Activated CD8-positive, alpha-beta memory T cell treated with anti-CD3 and anti-CD28 coated beads, Interleukin-2, amount 10 ng/mL, durations not matched to agents 7 days and 5 days (primary cell): ENCODE measurements around the gene FHAD1. TPM values are rescaled to one million over a fixed set of nuclear protein-coding genes. Genes with fewer than 3 reads are reported as not detected.

Source experiments
- ATAC-seq: fragments of 150-1000 bp; cut with Tn5 transposase; one replicate; pipeline ENCODE4 v1.10.0; 2021; ENCODE audit warnings: moderate library complexity
- CTCF ChIA-PET: fragments of 350-600 bp; sonication (Branson Sonifier 250); formaldehyde crosslinking; loops from one replicate; lab custom pipeline; 2021; ENCODE audit warnings: antibody characterized with exemption; lab: Charles Lee
- DNase-seq: peaks from one replicate; pipeline ENCODE4 v3.0.0-alpha.2; 2020
- H3K27ac Mint-ChIP-seq: one replicate; pipeline ENCODE4 v1.8.0; 2021; ENCODE audit warnings: mild to moderate bottlenecking, mixed read lengths
- H3K27me3 Mint-ChIP-seq: one replicate; pipeline ENCODE4 v1.8.0; 2021; ENCODE audit warnings: mixed read lengths
- H3K36me3 Mint-ChIP-seq: one replicate; pipeline ENCODE4 v1.8.0; 2021; ENCODE audit warnings: mild to moderate bottlenecking, mixed read lengths
- H3K4me1 Mint-ChIP-seq: one replicate; pipeline ENCODE4 v1.8.0; 2021; ENCODE audit warnings: mixed read lengths
- H3K4me3 Mint-ChIP-seq: one replicate; pipeline ENCODE4 v1.8.0; 2021; ENCODE audit warnings: mild to moderate bottlenecking, moderate library complexity, mixed read lengths
- H3K9me3 Mint-ChIP-seq: one replicate; pipeline ENCODE4 v1.8.0; 2022; ENCODE audit warnings: low read depth, mixed read lengths
- total RNA-seq, 2 experiments: library from RNA; stranded (reverse); gene quantifications; one replicate each; pipeline ENCODE4 v1.2.3, GENCODE V29; 2021

The FHAD1 gene
- total RNA-seq, 2 experiments from 2014 or later, result not detected

DNA sequence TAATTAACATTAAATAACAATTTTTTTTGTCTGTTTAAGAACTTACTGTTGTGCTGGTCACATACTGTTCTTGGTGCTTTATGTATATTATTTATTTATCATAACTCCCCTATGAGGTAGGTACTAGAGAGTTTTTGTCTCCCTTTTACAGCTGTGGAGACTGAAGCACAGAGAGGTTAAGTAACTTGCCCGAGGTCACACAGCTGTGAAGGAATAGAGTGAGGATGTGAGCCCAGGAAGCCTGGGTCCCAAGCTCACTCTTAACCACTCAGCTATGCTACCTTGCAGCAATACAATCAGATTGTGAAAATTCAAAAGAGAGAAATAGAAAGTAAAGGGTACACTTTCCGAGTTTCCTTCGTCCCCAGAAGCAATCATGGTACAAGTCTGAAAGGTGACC is 35.6 kb upstream of the FHAD1 start:
- no peaks in the 10 kb centered on the region for H3K36me3 Mint-ChIP-seq
- CTCF ChIA-PET, result interaction anchor here (1.1 kb wide), 1 partner anchor 61 kb away, joined by 5 read pairs; no protein-coding TSS in a partner anchor
- no peaks in the 10 kb centered on the region for H3K9me3 Mint-ChIP-seq

DNA sequence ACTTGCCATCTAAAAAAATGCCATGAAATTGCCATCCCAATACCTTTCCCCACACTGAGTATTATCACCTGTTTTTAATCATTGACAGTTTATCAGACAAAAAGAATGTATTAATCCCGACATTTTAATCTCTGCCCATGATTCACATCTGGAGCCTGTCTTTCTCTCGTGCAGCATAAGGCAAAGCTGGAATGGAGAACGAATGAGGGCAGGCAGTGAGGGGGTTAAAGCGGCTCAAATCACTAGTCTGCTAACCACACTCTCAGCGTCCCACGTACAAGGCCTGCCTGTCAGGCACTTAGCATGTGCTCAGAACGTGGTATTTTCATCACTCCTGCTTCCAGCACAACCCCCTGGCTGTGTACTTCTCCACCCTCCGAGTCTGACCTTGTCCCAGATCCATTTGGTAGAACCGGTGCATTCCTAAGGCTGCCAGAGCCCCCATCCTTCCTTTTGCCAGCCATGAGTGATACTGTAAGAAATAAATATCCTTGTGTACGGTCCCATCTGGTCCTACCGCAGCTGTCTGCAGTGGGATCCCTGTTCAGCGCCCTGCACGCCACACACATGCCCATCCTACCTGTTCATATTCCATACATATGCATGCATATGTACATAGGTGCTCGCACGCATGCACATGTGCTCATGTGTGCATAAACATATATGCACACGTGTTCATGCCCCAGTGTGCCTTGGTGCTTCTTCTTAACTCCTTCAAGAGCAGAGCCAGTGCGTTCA is 34.6 kb upstream of the FHAD1 start:
- DNase-seq, result no peak

More for the DNA sequence above, 35.6 kb upstream of the FHAD1 start:
- no peak overlapping the region for H3K4me3 Mint-ChIP-seq
- H3K4me1 Mint-ChIP-seq, result no peaks in the 10 kb centered on the region
- ATAC-seq, result no peak
- DNase-seq, result no peak
- peaks cover 28% of the 10 kb centered on the region for H3K27me3 Mint-ChIP-seq
- H3K27ac Mint-ChIP-seq, result no peak overlapping the region

DNA sequence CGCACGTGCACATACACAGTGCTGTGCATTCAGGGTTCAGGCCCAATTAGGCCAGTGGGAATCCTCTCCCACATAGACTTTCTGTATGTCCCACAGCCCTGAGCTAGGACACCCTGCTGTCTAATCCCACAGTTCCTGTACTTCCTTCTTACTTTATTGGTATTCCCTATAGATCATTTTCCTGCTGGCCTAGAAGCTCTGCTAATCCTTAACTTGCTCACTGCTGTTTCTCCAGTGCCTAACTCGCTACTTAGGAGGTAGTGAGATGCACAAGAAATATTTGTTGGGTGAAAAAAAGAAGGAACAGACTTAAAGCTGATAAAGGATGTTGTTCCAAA is 34.1 kb upstream of the FHAD1 start:
- no peaks in the 10 kb centered on the region for H3K36me3 Mint-ChIP-seq
- CTCF ChIA-PET, result no interaction called here
- no peak for ATAC-seq

More for the DNA sequence above, 34.6 kb upstream of the FHAD1 start:
- no peak for ATAC-seq
- peaks cover 32% of the 10 kb centered on the region for H3K27me3 Mint-ChIP-seq
- no peak overlapping the region for H3K4me3 Mint-ChIP-seq
- no peaks in the 10 kb centered on the region for H3K9me3 Mint-ChIP-seq
- no peaks in the 10 kb centered on the region for H3K36me3 Mint-ChIP-seq
- no peak overlapping the region for H3K27ac Mint-ChIP-seq
- H3K4me1 Mint-ChIP-seq, result no peaks in the 10 kb centered on the region
- CTCF ChIA-PET, result no interaction called here

DNA sequence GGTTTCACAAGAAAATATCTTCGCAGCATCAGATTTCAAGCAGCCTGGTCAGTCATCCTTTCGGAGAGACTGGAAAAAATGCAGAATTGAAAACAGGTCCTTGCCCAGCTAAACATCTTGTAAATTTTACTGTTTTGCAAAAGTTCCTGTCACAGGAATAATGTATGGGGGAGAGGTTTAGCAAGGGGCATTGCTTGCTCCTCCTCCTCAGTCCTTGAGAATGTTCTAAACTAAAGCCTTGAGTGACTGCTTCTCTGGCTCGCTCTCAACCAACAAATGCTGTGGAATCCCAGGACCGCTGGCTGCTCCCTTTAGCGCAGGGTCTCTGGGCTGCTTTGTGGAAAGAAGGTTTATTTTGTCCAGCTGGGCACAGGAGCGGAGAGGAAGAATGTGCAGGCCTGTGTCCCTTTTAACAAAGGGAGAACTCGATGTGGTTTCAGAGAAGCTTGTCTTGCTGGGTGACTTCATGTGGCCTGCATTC is 33.6 kb upstream of the FHAD1 start:
- H3K4me1 Mint-ChIP-seq, result peaks cover 4% of the 10 kb centered on the region
- H3K4me3 Mint-ChIP-seq, result no peak overlapping the region
- ATAC-seq (no peak), DNase-seq (no peak)
- peaks cover 39% of the 10 kb centered on the region for H3K27me3 Mint-ChIP-seq
- no peak overlapping the region for H3K27ac Mint-ChIP-seq
- no peaks in the 10 kb centered on the region for H3K9me3 Mint-ChIP-seq
- CTCF ChIA-PET, result no interaction called here
- H3K36me3 Mint-ChIP-seq, result no peaks in the 10 kb centered on the region

More for the DNA sequence above, 34.1 kb upstream of the FHAD1 start:
- Mint-ChIP-seq H3K9me3 (no peaks in the 10 kb centered on the region), H3K4me1 (peaks cover 1% of the 10 kb centered on the region), H3K27me3 (peaks cover 37% of the 10 kb centered on the region), H3K27ac (no peak overlapping the region), H3K4me3 (no peak overlapping the region)
- no peak for DNase-seq

DNA sequence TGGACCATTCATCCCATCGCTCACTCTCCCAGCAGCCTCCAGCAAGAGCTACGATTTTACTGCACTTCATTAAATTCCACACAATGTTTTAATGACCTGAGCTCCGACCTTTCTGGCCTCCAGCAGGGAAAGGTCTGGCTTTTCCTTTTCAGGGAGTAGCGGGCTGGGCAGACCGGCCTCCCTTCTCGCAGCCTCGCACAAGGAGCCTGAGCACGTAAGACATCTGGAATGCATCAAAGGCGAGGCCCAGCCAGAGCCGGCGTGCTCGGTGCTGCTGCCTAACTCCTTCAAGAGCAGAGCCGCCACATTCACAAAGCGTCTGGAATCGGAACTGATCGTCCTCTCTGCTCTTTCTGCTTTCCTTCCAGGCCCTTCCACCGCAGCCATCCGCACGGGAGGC is 32.5 kb upstream of the FHAD1 start:
- Mint-ChIP-seq H3K4me1 (peaks cover 10% of the 10 kb centered on the region), H3K9me3 (no peaks in the 10 kb centered on the region), H3K36me3 (no peaks in the 10 kb centered on the region), H3K4me3 (no peak overlapping the region), H3K27ac (no peak overlapping the region), H3K27me3 (peaks cover 48% of the 10 kb centered on the region)
- no peak for ATAC-seq
- no peak for DNase-seq
- CTCF ChIA-PET, result no interaction called here

DNA sequence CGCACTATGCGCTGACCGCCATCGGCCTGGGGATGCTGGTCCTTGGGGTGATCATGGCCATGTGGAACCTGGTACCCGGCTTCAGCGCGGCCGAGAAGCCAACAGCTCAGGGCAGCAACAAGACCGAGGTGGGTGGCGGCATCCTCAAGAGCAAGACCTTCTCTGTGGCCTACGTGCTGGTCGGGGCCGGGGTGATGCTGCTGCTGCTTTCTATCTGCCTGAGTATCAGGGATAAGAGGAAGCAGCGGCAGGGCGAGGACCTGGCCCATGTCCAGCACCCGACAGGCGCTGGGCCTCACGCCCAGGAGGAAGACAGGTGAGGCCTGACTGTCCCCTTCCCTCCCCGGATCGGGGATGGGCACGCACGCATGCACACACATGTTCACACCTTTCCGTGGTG is 31.9 kb upstream of the FHAD1 start:
- CTCF ChIA-PET, result interaction anchor here (1.2 kb wide), 1 partner anchor 11 kb away, joined by 3 read pairs; no protein-coding TSS in a partner anchor
- H3K27ac Mint-ChIP-seq, result no peak overlapping the region
- peaks cover 48% of the 10 kb centered on the region for H3K27me3 Mint-ChIP-seq
- ATAC-seq (no peak), DNase-seq (no peak)
- H3K36me3 Mint-ChIP-seq, result no peaks in the 10 kb centered on the region
- H3K4me3 Mint-ChIP-seq, result no peak overlapping the region
- H3K9me3 Mint-ChIP-seq, result no peaks in the 10 kb centered on the region
- H3K4me1 Mint-ChIP-seq, result peaks cover 10% of the 10 kb centered on the region

DNA sequence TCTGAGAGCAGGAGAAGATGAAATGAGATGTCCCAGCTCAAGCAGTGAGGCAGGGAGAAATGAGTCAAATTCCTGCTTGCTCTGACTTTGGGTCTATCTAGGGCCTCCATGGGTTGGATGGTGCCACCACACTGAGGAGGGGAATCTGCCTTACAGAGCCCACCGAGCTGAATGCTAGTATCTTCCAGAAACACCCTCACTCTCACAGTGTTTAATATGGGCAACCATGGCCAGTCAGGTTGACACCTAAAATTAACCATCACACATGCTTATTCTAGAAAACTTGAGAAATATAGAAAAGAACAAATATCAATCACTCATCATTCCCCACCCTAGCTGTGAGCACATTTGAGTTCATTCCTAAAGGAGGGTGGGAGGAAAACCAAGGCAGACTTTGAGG is 29.4 kb upstream of the FHAD1 start:
- H3K4me1 Mint-ChIP-seq, result peaks cover 10% of the 10 kb centered on the region
- H3K27me3 Mint-ChIP-seq, result peaks cover 47% of the 10 kb centered on the region
- H3K27ac Mint-ChIP-seq, result no peak overlapping the region
- no peaks in the 10 kb centered on the region for H3K36me3 Mint-ChIP-seq
- H3K4me3 Mint-ChIP-seq, result no peak overlapping the region
- no peaks in the 10 kb centered on the region for H3K9me3 Mint-ChIP-seq
- DNase-seq (no peak), ATAC-seq (no peak)
- CTCF ChIA-PET, result interaction anchor here (0.6 kb wide), 1 partner anchor 11 kb away, joined by 3 read pairs; no protein-coding TSS in a partner anchor

DNA sequence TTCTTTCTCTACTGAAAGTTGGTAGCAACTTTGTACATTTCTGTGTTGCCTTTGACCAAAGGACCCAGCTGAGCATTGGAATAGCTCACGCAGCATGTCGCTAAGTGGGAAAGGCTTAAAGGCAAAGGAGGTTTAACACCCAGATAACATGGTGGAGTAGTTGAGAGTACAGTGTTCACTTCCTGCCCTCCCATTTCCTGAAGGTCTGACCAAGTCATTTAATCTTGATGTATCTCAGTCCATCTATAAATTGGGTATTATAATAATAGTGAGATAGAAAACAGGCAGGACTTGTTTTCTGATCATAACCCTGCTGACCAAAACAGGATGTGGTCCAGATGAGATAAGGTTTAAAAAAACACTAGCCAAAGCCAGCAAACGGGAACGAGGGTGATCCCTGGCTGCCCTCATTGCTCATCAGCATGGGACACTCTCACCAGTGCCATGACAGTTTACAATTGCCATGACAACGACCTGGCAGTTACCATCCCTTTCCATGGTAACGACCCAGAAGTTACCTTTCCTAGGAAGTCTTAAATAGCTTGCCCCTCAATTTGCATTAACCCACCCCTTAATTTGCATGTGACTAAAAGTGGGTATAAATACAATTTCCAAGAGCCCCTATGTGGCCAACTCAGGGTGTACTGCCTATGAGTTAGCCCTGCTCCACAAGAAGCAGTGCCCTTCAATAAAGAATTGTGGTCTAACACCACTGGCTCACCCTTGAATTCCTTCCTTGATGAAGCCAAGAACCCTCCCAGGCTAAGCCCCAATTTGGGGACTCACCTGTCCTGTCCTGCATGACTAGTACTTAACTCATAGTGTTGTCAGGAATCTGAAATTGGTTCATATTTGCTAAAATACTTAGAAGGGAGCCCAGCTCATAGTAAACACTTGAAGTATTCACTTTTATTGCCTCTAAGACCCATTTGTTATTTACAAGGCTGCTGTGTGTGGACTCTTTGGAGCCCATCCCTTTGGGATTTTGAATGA is 28.4 kb upstream of the FHAD1 start:
- Mint-ChIP-seq H3K4me1 (peaks cover 10% of the 10 kb centered on the region), H3K27ac (no peak overlapping the region), H3K36me3 (no peaks in the 10 kb centered on the region), H3K27me3 (peaks cover 49% of the 10 kb centered on the region), H3K9me3 (no peaks in the 10 kb centered on the region), H3K4me3 (no peak overlapping the region)
- ATAC-seq (no peak), DNase-seq (no peak)
- CTCF ChIA-PET, result interaction anchor here (0.6 kb wide), 1 partner anchor 10 kb away, joined by 3 read pairs; no protein-coding TSS in a partner anchor

DNA sequence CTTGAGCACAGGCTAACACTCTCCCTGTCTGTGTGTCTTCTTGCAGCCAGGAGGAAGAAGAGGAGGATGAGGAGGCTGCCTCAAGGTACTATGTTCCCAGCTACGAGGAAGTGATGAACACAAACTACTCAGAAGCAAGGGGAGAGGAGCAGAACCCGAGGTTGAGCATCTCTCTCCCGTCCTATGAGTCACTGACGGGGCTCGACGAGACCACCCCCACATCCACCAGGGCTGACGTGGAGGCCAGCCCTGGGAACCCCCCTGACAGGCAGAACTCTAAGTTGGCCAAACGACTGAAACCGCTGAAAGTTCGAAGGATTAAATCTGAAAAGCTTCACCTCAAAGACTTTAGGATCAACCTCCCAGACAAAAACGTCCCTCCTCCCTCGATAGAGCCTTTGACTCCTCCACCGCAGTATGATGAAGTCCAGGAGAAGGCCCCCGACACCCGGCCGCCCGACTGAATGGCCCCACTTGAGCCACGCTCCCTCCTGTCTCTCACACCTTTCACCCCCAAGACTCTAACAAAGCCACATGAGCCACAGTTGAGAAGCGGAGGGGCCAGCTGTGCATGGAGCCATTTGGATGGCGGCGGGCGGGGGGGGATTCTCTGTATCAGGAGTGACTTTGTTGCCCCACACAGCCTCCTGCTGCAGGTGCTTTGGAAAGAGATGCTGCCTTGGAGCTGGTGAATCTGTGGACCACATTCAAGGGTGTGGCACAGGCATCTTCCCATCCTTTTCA is 27.6 kb upstream of the FHAD1 start:
- Mint-ChIP-seq H3K9me3 (no peaks in the 10 kb centered on the region), H3K36me3 (no peaks in the 10 kb centered on the region), H3K27ac (no peak overlapping the region), H3K4me3 (no peak overlapping the region), H3K4me1 (peaks cover 10% of the 10 kb centered on the region), H3K27me3 (peaks cover 51% of the 10 kb centered on the region)
- no peak for DNase-seq
- CTCF ChIA-PET, result no interaction called here
- ATAC-seq, result no peak

DNA sequence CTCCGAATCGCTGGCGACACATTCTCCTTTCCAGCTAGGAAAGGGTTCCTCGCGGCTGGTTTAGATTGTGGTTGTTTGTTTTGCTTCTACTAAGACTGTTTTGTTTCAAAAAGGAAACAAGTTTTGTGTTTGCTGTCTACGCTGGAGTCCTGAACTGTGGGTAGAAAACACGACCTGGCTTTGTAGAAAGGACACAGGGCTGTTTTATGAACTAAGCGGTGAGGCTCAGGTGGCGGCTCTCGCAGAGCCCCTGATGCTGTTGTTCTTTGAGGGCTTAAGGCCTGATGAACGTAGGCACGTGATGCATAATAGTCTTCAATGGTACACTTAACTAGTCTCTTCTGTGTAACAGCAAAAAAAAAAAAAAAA is 27.0 kb upstream of the FHAD1 start:
- no peak overlapping the region for H3K27ac Mint-ChIP-seq
- ATAC-seq (no peak), DNase-seq (no peak)
- H3K9me3 Mint-ChIP-seq, result no peaks in the 10 kb centered on the region
- CTCF ChIA-PET, result no interaction called here
- H3K36me3 Mint-ChIP-seq, result no peaks in the 10 kb centered on the region
- no peak overlapping the region for H3K4me3 Mint-ChIP-seq
- H3K27me3 Mint-ChIP-seq, result peaks cover 51% of the 10 kb centered on the region
- H3K4me1 Mint-ChIP-seq, result peaks cover 10% of the 10 kb centered on the region

DNA sequence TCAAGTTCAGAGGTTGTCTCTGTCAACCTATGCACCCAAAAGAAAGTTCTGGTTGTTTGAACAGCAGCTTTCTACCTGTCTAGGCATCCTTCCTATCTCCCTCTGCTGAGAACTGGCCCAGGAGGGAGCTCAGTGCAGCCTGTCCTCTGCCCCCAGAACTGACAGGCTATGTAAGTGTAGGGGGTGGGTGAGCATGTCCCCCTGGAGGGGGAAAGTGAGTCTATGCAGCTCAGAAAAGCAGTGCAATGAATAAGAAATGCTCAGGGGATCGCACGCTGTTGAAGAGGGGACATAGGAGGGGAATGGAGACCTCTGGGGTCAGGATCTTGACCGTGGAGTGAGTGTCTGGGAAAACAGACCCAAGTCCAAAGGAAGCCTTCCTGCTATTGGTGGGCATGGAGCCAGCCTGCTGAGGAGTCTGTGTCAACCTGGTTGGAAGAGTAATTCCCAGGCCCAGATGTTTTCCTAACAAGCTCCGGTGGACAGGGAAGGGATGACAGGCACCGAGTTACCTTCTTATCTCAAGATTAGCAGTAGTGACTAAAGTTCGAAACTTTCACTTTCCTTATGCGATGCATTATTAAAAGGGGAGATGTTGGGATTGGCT is 26.1 kb upstream of the FHAD1 start:
- no peak overlapping the region for H3K27ac Mint-ChIP-seq
- no peak for DNase-seq
- peaks cover 10% of the 10 kb centered on the region for H3K4me1 Mint-ChIP-seq
- no peaks in the 10 kb centered on the region for H3K9me3 Mint-ChIP-seq
- CTCF ChIA-PET, result no interaction called here
- no peak for ATAC-seq
- no peaks in the 10 kb centered on the region for H3K36me3 Mint-ChIP-seq
- H3K4me3 Mint-ChIP-seq, result no peak overlapping the region
- H3K27me3 Mint-ChIP-seq, result peaks cover 51% of the 10 kb centered on the region

DNA sequence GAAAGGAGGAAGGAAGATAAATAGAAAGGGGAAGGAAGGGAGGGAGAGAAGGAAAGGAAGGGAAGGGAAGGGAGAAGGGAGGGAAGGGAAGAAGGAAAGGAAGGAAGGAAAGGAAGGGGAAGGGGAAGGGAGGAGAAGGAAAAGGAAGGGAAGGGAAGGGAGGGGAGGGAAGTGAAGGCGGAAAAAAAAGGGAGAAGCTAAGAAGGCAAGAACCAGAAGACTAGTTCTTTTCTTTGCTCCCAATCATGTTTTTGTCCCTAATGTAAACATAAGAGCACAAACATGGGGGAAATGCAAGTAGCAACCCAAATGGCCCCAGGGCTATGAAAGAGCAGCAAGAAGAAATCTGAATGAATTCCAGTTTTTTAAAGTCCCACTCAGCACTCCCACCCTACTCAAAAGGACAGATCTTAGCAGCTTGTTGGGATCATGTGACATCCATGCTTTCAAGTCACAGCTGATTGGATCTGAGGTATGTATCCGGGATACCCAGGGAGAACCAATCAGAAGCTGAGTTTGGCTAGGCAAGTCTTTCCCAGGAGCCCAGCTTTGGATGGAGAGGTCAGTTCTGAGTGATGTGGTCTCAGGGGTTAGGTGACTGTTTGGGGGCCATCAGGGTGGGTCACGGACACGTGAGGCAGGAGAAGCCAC is 24.2 kb upstream of the FHAD1 start:
- Mint-ChIP-seq H3K36me3 (no peaks in the 10 kb centered on the region), H3K9me3 (no peaks in the 10 kb centered on the region), H3K27ac (no peak overlapping the region), H3K4me3 (no peak overlapping the region), H3K27me3 (peaks cover 41% of the 10 kb centered on the region), H3K4me1 (peaks cover 9% of the 10 kb centered on the region)
- CTCF ChIA-PET, result no interaction called here
- no peak for DNase-seq
- ATAC-seq, result no peak
